ENCODE data around the gene NET1.
"Not testable (repeated sequence)": the region's sequence is repeated elsewhere in the genome, so short reads cannot be mapped to it uniquely, and the experiment has no call there.

NET1 gene, protein sequence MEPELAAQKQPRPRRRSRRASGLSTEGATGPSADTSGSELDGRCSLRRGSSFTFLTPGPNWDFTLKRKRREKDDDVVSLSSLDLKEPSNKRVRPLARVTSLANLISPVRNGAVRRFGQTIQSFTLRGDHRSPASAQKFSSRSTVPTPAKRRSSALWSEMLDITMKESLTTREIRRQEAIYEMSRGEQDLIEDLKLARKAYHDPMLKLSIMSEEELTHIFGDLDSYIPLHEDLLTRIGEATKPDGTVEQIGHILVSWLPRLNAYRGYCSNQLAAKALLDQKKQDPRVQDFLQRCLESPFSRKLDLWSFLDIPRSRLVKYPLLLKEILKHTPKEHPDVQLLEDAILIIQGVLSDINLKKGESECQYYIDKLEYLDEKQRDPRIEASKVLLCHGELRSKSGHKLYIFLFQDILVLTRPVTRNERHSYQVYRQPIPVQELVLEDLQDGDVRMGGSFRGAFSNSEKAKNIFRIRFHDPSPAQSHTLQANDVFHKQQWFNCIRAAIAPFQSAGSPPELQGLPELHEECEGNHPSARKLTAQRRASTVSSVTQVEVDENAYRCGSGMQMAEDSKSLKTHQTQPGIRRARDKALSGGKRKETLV

DNA sequence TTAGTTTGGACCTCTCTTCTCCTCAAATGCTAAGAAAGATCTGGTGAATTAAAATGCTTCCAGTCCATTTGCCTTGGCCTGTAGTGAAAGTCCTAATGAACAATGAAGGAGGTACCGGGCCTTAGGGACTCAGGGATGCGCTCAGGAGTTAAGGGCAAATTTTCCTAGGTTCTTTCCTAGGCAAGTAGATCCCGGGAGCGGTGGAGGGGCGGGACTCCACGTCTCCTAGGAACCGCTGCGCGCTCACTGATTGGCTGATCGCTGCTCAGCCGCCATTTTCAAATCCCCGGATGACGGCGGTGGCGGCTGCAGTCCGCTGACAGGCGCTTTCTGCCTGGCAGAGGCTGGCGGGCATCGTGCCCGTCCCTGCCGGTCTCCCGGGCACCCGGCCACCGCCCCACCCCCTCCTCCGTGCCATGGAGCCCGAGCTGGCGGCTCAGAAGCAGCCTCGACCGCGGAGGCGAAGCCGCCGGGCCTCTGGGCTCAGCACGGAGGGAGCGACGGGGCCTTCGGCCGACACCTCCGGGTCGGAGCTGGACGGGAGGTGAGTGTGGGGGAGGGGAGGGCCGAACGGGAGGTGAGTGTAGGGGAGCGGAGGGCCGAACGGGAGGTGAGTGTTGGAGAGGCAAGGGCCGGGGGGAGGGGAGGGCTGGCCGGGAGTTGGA is at the start of gene NET1:
NET1 (plus strand) TSS at position 281 of the 665 bp plus-strand sequence; CDS start at position 417, 136 bp downstream.
- peak; percentile 34 to 45 for DNase-seq

DNA sequence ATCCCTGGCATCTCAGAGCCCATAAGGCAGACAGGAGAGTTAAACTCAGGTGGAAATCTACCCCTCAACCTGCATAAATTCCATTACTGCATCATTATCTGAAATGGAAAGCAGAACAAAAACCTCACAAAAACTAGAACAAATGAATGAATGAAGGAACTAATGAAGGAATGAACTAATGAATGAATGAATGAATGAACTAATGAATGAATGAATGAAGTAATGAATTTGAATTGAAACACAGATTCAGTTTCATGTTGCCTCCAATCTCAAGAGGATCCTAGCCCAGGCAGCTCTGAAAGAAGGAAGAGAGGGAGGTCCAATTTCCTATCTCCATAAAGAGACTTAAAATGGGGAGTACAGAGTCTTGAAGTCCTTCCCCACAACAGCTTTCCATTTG is 49.5 kb upstream of the NET1 start:
- DNase-seq, result no peak

DNA sequence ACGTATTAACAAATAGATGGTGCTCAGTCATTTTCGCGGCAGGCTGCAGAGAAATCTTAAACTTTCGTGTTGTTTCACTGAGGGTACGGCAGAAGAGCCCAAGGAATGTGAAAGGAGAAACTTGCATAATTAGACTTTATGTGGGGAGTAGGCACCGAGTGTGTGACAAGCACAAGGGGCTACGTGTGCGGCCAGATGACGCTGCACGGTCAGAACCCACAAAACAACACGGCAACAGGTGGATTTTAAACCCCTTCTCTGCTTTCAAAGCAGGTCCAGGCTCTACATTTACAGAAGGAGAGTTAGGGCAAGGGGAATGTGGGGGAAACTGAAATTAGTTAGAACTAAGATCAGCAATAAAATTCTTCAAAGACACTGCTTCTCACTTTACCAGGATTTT is 48.0 kb upstream of the NET1 start:
- no peak for DNase-seq

DNA sequence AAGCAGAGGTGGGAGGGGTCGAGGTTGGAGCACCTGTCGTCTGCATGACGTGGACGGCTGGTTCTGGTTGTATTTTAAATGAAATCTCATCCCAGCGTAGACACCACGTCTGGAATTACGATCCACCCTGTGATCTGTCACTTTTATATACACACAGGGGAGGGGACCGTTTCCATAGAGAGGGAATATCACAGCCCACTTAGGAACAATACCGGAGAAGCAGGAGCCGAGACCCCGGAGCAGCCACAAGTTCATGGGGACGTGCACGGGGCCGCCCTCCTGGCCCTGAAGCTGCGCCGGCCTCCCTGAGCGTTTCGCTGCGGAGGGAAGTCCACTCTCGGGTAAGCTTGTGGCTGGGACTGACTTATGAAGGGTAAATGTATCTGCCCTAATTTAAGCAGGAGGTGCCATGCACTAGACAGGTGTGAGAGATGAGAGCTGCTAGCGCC is 47.4 kb upstream of the NET1 start, which contains the start of gene UCN3:
UCN3 (plus strand) TSS at position 77 of the 449 bp plus-strand sequence. CDS start 8,755 bp downstream, outside the sequence.
- DNase-seq, result no peak

DNA sequence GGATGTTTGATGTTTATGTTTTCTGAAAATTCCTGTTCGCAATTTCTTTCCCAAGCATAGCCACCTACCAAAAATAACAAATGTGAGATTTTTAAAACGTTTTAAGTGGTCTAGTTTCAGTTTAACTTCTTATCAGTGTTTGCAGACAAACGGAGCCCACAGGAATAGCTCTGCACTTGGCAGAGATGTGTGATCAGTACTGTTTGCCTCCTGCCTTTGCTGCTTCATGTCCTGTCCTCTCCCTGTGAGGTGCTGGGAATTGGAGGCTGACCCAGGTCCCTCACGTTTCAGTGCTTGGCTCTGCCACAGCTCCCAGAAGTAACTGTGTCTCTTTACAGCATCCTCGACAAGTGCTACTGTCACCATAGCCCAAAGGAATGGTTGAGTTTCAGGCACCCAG is 46.4 kb upstream of the NET1 start:
- DNase-seq, result no peak

DNA sequence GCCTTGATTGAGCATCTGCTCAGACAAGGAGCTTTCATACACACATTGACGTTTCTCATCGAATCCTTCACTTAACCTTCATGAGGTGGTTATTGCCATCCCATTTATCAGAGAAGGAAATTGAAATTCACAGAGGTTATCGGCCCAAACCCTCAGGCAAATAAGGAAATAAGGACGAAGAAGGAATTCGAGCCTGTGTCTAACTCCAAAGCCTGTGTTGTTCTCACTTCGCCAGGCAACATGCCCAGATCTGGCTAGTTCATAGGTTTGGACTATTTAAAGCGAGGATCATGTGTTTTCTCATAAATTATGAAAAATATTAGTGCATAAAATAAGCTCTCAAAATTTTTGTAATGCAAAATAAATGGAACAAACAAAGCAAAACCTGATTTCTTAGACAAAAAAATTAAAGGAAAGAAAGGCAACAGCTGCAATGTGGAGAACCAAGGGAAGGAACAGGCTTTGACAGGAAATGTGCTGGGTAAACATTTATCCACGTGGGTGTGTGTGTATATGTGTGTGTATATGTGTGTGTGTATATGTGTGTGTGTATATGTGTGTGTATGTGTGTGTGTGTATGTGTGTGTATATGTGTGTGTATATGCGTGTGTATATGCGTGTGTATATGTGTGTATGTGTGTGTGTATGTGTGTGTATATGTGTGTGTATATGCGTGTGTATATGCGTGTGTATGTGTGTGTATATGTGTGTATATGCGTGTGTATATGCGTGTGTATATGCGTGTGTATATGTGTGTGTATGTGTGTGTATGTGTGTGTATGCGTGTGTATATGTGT is 42.8 kb upstream of the NET1 start:
- DNase-seq, result no peak

DNA sequence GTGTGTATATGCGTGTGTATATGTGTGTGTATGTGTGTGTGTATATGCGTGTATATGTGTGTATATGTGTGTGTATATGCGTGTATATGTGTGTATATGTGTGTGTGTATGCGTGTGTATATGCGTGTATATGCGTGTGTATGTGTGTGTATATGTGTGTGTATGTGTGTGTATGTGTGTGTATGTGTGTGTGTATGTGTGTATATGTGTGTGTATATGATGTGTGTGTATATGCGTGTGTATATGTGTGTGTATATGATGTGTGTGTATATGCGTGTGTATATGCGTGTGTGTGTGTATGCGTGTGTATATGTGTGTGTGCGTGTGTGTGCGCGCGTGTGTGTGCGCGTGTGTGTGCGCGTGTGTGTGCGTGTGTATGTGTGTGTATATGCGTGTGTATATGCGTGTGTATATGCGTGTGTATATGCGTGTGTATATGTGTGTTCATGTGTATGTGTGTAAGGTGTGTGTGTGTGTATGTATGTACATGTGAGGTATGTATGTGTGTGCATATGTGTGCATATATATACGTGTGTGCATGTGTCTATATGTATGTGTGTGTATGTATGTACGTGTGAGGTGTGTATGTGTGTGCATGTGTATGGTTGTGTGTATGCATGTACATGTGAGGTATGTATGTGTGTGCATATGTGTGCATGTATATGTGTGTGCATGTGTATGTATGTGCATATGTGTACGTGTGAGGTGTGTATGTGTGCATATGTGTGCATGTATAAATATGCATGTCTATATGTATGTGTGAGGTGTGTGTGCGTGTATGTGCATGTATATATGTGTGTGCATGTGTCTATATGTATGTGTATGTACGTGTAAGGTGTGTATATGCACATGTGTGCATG is 41.6 kb upstream of the NET1 start:
- no peak for DNase-seq

DNA sequence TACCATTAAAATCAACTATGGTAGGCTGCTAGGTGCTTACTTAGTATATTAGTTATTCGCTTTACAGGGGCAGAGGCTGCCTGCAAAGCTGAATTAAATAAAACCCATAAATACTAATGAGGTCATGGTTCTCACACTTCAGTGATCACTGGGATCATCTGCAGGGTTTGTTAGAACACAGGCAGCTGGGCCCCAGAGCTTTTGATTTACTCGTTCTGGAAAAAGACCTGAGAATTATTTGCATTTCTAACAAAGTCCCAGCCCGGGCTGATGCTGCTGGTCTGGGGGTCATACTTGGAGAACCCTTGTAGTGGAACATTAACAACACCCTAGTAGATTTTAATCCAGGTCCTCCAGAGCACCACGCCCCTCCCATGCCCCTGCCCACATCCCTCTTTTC is 39.0 kb upstream of the NET1 start:
- no peak for DNase-seq

DNA sequence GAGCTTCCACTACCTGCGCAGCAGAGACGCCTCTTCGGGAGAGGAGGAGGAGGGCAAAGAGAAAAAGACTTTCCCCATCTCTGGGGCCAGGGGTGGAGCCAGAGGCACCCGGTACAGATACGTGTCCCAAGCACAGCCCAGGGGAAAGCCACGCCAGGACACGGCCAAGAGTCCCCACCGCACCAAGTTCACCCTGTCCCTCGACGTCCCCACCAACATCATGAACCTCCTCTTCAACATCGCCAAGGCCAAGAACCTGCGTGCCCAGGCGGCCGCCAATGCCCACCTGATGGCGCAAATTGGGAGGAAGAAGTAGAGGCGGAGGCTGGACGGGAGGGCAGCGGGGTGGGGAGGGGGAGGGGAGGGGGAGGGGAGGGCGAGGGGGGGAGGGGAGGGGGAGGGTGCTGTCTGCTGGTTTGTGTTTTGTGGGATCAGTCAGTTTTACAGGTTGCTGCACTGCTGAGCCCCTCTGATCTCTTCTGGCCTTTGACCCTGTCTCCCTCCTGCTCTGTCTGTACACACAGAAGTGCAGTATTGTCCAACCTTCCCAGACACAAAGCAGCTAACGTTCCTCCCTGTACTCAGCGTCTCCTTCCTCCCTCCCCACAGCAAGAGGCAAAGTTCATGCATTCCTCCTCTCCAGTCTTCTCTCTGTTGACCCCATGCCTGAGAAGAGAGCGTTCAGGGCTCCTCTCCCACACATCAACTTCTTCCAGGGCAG is 38.3 kb upstream of the NET1 start:
- DNase-seq, result no peak

DNA sequence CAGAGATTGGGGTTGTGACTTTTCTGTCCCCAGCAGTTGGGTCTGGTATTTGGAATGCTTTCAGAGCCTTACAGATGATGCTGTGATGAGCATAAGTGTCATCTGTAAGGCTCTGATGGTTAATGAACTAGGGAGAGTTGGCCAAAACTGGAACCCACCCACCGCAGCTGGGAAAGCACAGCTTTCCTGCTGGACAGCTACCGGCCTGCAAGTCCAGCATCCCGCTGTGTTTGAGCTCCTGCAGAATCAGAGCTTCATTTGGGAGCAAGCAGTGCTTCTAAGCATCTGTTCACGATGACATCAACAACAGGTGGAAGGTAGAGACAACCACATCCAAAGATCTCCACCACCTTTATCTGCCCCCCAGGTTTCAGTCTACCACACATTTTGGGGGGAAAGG is 35.9 kb upstream of the NET1 start:
- no peak for DNase-seq

DNA sequence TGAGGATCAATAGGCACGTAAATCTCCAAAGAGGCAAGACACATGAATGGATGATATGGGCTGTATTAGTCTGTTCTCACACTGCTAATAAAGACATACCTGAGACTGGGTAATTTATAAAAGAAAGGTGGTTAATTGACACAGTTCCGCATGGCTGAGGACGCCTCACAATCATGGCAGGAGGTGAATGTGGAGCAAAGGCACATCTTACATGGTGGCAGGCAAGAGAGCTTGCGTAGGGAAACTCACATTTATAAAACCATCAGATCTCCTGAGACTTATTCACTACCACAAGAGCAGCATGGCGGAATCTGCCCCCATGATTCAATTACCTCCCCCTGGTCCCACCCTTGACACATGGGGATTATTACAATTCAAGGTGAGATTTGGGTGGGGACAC is 33.2 kb upstream of the NET1 start:
- not testable (repeated sequence) for DNase-seq

DNA sequence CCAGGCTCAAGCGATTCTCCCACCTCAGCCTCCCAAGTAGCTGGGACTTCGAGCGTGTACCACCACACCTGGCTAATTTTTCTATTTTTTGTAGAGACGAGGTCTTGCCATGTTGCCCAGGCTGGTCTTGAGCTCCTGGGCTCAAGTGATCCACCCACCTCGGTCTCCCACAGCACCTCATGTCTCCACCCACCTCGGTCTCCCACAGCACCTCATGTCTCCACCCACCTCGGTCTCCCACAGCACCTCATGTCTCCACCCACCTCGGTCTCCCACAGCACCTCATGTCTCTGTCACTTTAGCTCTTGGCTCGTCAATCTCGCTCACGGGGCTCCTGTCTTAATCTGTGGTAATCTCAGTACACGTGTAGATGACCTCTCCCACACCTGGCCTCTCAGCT is 32.0 kb upstream of the NET1 start:
- not testable (repeated sequence) for DNase-seq

DNA sequence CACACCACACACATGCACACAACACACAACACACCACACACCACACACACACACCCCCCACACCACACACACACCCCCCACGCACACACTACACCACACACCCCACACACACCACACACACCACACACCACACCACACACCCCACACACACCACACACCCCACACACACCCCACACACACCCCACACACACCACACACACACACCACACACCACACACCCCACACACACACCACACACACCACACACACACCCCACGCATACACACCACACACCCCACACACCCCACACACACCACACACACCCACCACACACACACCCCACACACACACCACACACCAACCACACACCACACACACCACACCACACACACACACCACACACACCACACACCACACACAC is 31.2 kb upstream of the NET1 start:
- no peak for DNase-seq

DNA sequence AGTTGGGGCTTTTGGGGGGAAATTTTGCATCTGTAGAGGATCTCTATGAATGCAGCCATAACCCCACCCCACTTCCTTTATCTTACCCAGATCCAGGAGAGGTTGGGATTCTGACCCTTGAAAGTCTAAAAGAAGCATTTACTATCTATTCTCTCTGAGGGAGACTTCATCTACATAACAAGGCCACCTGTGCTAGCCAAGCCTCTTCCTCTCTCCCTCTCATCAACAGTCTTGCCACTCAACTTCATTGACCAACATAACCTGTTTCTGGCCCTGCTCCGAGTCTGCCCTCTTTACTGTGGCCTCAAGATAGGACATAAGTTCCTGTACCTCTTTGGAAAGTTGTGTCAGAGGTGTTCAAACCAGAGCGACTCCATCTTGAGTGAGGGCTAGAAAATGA is 27.1 kb upstream of the NET1 start:
- no peak for DNase-seq

DNA sequence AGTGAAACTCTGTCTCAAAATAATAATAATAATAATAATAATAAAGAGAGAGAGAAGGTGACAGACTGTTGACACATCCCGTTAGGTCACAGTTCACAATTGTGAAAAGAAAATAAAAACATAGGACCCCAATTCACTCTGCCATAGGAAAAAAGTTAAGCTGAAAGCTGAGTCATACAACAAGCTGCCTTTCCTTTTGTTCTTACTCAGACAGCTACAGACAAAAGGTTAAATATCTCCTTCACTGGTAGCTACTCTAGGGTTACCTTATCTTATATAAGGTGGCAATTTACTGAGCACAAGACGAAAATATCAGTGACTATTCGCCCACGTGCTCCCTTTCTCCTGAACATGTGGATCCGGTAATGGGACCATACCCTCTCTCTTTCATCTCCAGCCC is 25.2 kb upstream of the NET1 start:
- DNase-seq, result no peak

DNA sequence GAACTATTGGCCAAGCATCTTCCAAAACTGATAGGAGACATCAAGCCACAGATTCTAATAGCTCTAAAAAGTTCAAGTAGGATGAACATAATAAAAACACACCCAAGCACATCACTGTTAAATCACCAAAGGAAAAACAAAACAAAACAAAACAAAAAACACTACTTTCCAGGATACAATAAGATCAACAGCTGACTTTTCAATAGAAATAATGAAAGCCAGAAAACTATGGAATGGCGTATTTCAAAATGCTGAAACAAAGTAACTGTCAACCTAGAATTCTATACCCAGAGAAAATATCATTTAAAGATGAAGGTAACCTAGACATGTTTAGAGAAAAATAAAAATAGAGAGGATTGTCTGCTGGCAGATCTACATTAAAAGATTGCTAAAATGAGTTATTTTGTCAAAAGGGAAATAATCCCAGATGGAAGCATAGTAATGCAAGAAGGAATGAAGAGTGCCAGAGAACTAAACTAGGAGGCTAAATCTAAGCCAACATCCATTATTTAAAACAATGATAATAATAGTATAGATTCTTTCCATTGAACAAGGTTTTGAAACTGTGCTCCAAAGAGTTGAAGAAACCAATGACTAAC is 21.7 kb upstream of the NET1 start:
- no peak for DNase-seq

DNA sequence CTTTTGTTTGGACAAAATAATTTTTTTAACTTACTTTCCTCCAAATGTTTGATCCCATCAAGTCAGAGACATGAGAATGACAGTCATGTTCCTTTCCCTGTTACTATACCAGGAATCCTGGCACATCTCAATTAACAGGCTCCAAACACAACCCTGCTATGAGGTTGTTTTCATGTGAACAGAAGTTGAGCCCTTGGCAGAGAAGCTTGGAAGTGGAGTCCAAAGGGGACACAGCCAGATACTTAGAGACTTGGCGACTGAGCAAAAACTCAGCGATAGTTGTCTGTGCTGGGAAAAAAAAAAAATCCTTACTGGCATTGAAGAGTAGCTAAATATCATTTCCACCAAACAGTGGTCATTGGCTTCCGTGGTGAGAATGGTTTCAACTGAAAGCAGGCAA is 20.6 kb upstream of the NET1 start:
- DNase-seq, result no peak

DNA sequence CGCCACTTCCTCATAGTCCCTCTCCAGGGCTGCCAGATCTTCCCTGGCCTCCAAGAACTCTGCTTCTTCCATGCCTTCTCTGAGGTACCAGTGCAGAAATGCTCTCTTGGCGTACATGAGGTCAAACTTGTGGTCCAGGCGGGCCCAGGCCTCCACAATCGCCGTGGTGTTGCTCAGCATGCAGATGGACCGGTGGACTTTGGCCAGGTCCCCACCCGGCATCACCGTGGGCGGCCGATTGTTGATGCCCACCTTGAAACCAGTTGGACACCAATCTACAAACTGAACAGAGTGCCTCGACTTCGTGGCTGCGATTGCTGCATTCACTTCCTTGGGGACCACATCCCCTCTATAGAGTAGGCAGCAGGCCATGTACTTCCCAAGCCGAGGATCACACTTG is 18.8 kb upstream of the NET1 start:
- DNase-seq, result no peak

DNA sequence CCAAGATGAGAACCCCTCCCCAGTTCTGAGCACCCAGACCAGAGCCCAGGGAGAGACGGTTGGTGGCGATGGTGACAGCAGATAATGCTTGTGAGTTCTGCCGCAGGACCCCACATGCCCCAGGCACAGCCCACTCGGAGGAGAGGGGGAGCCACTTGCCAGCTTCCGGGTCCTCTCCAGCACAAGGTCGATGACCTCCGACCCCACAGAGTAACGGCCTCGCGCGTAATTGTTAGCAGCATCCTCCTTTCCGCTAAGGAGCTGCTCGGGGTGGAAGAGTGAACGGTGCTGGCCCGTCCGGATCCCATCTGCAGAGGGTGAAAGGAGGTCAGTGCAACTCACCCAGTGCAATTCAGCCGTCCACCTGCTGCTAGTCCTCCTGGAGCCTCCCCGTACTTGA is 17.2 kb upstream of the NET1 start:
- no peak for DNase-seq

DNA sequence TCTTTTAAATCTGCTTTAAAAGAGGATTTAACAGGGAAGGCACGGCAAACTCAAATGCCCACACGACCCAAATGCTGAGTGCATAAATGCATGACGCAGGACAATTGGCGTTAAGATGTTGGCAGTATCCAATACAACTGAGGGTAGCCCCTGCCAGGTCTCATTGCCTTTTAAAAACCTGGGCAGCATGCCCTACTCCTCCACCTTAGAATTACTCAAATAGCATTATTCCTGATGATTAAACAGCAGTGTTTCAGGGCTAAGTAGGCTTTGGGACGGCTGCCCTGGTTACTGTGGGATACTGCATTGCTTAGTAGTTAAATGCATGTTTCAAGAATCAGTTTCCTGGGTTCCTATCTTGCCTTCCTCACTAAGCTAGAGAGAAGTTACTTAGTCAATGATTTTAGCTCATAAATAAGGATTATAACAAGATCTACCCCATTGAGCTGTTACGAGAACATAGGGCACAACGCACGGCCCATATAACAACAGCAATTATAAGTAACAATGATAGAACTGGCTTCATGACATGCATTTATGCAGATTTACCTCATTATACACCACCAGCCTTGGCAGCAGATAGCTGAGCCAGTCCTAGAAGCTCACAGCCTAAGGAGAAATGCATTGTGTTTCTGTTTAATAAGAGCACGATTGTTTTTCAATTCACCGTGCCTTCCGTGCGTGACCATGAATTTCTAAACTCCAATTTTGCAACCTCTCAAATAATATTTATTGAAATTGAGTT is 15.6 kb upstream of the NET1 start:
- no peak for DNase-seq
